Subcutaneous adipose tissue (tissue), 4 donors: ENCODE results near the gene TAPT1. TPM values are rescaled to one million over a fixed set of nuclear protein-coding genes. Genes with fewer than 3 reads are reported as not detected.

ENCODE experiments used
- CTCF ChIP-seq: fragments of 450-650 bp; IDR thresholded peaks from one replicate; pipeline ENCODE4 v1.5.1; 2016; ENCODE audit warnings: low read depth, mild to moderate bottlenecking, control low read depth, antibody characterized with exemption, moderate library complexity
- total RNA-seq, 4 donors: library from RNA; depleted of rRNA; stranded (reverse); fragments of >200 nt; gene quantifications; one replicate each; pipeline ENCODE4 v1.1.0, GENCODE V29; 2016

The TAPT1 gene
- total RNA-seq, 4 donors from 2014 or later = 23.7 to 52.3 (median 32.8) TPM

GRCh38 chr4:16222957-16223527 is 3.2 kb downstream of the TAPT1 start:
- no peak for TF ChIP-seq CTCF

- TF ChIP-seq CTCF = no peak
Measured at GRCh38 chr4:16218950-16219349, 7.3 kb downstream of the TAPT1 start.

- TF ChIP-seq CTCF = no peak
Measured at GRCh38 chr4:16217300-16218051, 8.8 kb downstream of the TAPT1 start.

- no peak for TF ChIP-seq CTCF
Measured at GRCh38 chr4:16213121-16213520, 13.2 kb downstream of the TAPT1 start.

GRCh38 chr4:16212138-16212782 is 14.0 kb downstream of the TAPT1 start:
- no peak for TF ChIP-seq CTCF

GRCh38 chr4:16207409-16207808 is 18.9 kb downstream of the TAPT1 start:
- TF ChIP-seq CTCF = no peak

- no peak for TF ChIP-seq CTCF
Measured at GRCh38 chr4:16206848-16207247, 19.4 kb downstream of the TAPT1 start.
